Choroid plexus epithelial cell (primary cell): ENCODE measurements around the gene MATN1.

Source experiments
- DNase-seq: peaks from one replicate; pipeline ENCODE4 v3.0.0-alpha.2; 2010; ENCODE audit warnings: low read depth
- H3K4me3 ChIP-seq: 2 replicates; pipeline ENCODE4 v1.5.1; 2011; ENCODE audit warnings: low read depth, mild to moderate bottlenecking, control low read depth, low read length, moderate library complexity
- CTCF ChIP-seq: conservative IDR thresholded peaks from 2 replicates; pipeline ENCODE4 v1.5.1; 2011; ENCODE audit warnings: low read depth, mild to moderate bottlenecking, control low read depth, inconsistent platforms, low read length, moderate library complexity

The MATN1 gene

GRCh38 chr1:30752651-30752908 lies 29.2 kb upstream of the MATN1 start:
- no peak for DNase-seq
- TF ChIP-seq CTCF = no peak
- H3K4me3 ChIP-seq = no peak overlapping the region

- DNase-seq = no peak
- H3K4me3 ChIP-seq = no peak overlapping the region
- TF ChIP-seq CTCF = no peak
Observed at GRCh38 chr1:30751830-30752650, 28.7 kb upstream of the MATN1 start.

GRCh38 chr1:30750731-30751291 lies 27.4 kb upstream of the MATN1 start:
- DNase-seq = no peak
- TF ChIP-seq CTCF = no peak
- no peak overlapping the region for H3K4me3 ChIP-seq

GRCh38 chr1:30749691-30750583 lies 26.6 kb upstream of the MATN1 start:
- no peak for TF ChIP-seq CTCF
- H3K4me3 ChIP-seq = no peak overlapping the region
- DNase-seq = no peak

GRCh38 chr1:30748699-30749401 lies 25.5 kb upstream of the MATN1 start:
- DNase-seq = no peak
- no peak for TF ChIP-seq CTCF
- H3K4me3 ChIP-seq = no peak overlapping the region

- no peak overlapping the region for H3K4me3 ChIP-seq
- no peak for TF ChIP-seq CTCF
- DNase-seq = no peak
Observed at GRCh38 chr1:30748098-30748698, 24.8 kb upstream of the MATN1 start.
